ENCODE results near the gene KIF1C.
"Not testable (repeated sequence)": the region's sequence is repeated elsewhere in the genome, so short reads cannot be mapped to it uniquely, and the experiment has no call there.

GRCh38 chr17:5077275-5077674, 79.5 kb downstream of the KIF1C start:
- not testable (repeated sequence) for TF ChIP-seq CTCF, POLR2A (IDR thresholded peaks at IDR 0.05)

Measured in right lobe of liver (tissue), 4 donors.